RWPE2 (cell line): Measurements from ENCODE around the gene KCNB1.

Source experiments
- ATAC-seq: fragments of 200-7000 bp; cut with Tn5 transposase; 3 replicates; pipeline ENCODE4 v1.9.1; 2021; ENCODE audit warnings: low read depth
- DNase-seq: peaks from one replicate; pipeline ENCODE4 v3.0.0-alpha.2; 2020; ENCODE audit warnings: low spot score
- H3K27ac ChIP-seq: fragments of 450-650 bp; 2 replicates; pipeline ENCODE4 v1.5.1; 2017; ENCODE audit warnings: mild to moderate bottlenecking; ENCODE audit not compliant: poor library complexity, severe bottlenecking
- H3K27me3 ChIP-seq: fragments of 250-450 bp; sonication (Bioruptor Pico); 2 replicates; pipeline ENCODE4 v1.5.1; 2021; ENCODE audit warnings: mild to moderate bottlenecking, moderate library complexity; ENCODE audit not compliant: insufficient read depth, poor library complexity, severe bottlenecking
- H3K36me3 ChIP-seq: fragments of 250-450 bp; sonication (Bioruptor Pico); 2 replicates; pipeline ENCODE4 v1.5.1; 2020; ENCODE audit warnings: low read depth, mild to moderate bottlenecking, moderate library complexity
- H3K4me1 ChIP-seq: fragments of 250-450 bp; sonication (Bioruptor Pico); 2 replicates; pipeline ENCODE4 v1.5.1; 2021; ENCODE audit warnings: mild to moderate bottlenecking, moderate library complexity; ENCODE audit not compliant: insufficient read depth, poor library complexity, severe bottlenecking
- H3K4me3 ChIP-seq: fragments of 250-450 bp; sonication (Bioruptor Pico); 2 replicates; pipeline ENCODE4 v1.5.1; 2021; ENCODE audit warnings: mild to moderate bottlenecking, moderate library complexity; ENCODE audit not compliant: severe bottlenecking
- H3K9me3 ChIP-seq: fragments of 250-450 bp; sonication (Bioruptor Pico); 2 replicates; pipeline ENCODE4 v1.5.1; 2021; ENCODE audit warnings: mild to moderate bottlenecking, moderate library complexity; ENCODE audit not compliant: severe bottlenecking
- CTCF ChIP-seq: fragments of 450-650 bp; IDR thresholded peaks from one replicate; pipeline ENCODE4 v1.5.1; 2017; ENCODE audit warnings: mild to moderate bottlenecking, moderate library complexity; ENCODE audit not compliant: poor library complexity, severe bottlenecking

The KCNB1 gene

GRCh38 chr20:49511788-49512525 lies 29.5 kb upstream of the KCNB1 start:
- H3K4me3 ChIP-seq, result no peak overlapping the region
- no peak for TF ChIP-seq CTCF
- H3K4me1 ChIP-seq, result peaks cover 9% of the 10 kb centered on the region
- peaks cover 13% of the 10 kb centered on the region for H3K27me3 ChIP-seq
- ATAC-seq (no peak), DNase-seq (no peak)
- H3K27ac ChIP-seq, result no peak overlapping the region
- no peaks in the 10 kb centered on the region for H3K9me3 ChIP-seq
- H3K36me3 ChIP-seq, result no peaks in the 10 kb centered on the region

DNA sequence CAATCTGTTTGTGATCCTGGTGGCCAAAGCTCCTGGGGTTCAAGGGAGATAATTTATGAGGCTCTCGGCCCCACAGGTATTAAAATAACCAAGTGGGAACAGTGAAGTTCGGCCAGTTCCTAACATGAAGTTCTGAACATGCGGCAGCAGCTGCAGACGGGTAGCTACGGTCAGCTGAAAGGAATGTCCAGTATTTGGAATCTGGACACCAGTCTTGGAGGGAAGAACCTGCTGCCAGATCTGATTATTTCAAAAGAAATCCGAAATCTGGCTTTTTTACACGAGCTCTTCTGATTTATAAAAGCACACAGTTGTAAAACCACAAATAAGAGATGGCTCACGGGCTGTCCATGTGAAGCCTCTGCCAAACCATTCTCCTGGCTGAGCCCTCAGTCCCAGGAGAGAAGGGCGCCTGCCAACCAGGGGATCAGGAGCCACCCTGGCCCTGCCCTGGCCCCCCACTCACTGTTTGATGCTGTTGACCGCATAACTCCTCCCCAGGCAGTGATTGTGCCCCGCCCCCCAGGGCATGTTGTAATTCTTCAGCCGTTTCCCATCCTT lies 28.2 kb upstream of the KCNB1 start:
- Histone ChIP-seq H3K4me3 (no peak overlapping the region), H3K27me3 (peaks cover 13% of the 10 kb centered on the region), H3K9me3 (no peaks in the 10 kb centered on the region), H3K4me1 (peaks cover 9% of the 10 kb centered on the region), H3K27ac (peak overlapping the region; percentile 23), H3K36me3 (no peaks in the 10 kb centered on the region)
- TF ChIP-seq CTCF, result no peak
- DNase-seq (peak; percentile 83), ATAC-seq (peak; percentile 45)

GRCh38 chr20:49508435-49509199 lies 26.1 kb upstream of the KCNB1 start:
- Histone ChIP-seq H3K36me3 (no peaks in the 10 kb centered on the region), H3K27ac (no peak overlapping the region), H3K9me3 (no peaks in the 10 kb centered on the region), H3K4me3 (no peak overlapping the region), H3K4me1 (peaks cover 9% of the 10 kb centered on the region), H3K27me3 (peaks cover 10% of the 10 kb centered on the region)
- TF ChIP-seq CTCF, result peak; percentile 98
- DNase-seq (peak; percentile 68), ATAC-seq (peak; percentile 46)

DNA sequence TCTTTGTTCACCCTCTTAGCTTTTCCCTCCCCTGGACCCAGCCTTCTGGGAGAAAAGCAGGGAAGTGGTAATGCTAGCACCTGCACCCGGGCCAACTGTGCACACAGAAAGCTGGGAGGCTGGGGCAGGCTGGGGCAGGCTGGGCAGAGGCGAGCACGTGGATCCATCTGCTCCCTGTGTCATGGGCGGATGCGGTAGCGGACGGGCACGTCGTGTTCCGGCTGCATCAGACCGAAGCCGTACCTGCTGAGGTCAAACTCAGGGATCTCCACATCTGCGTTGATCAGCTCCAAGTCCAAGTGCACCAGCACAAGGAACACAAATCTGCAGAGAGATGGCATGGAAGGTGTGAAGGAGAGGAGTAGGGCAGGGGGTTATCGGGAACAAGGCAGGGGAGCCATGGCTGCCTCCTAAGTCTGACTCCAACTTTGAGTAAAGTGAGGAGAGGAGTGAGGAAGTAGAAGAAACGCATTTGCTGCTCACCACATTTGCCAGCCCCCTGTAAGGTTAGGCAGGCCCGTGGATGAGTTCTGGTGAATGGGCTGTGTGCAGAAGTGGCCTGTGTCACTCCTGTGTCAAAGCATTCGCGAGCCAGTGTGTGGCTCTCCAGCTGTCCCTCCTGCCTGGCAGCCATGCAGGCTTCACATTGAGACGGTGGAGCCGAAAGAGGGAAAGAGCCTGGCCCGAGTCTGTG lies 25.4 kb upstream of the KCNB1 start:
- peaks cover 10% of the 10 kb centered on the region for H3K27me3 ChIP-seq
- H3K4me1 ChIP-seq, result peaks cover 9% of the 10 kb centered on the region
- DNase-seq (peak; percentile 91), ATAC-seq (peak; percentile 72)
- no peak overlapping the region for H3K4me3 ChIP-seq
- no peak for TF ChIP-seq CTCF
- no peaks in the 10 kb centered on the region for H3K36me3 ChIP-seq
- no peaks in the 10 kb centered on the region for H3K9me3 ChIP-seq
- no peak overlapping the region for H3K27ac ChIP-seq
